Right atrium auricular region (tissue), 2 donors: ENCODE data around the gene ARPC1B. TPM values are rescaled to one million over a fixed set of nuclear protein-coding genes. Genes with fewer than 3 reads are reported as not detected.
A peak's percentile ranks its signal among the peaks of the same experiment; 100 is the strongest.

Experiments
- DNase-seq: peaks from one replicate; pipeline ENCODE4 v3.0.0-alpha.2; 2019; ENCODE audit warnings: low spot score
- H3K27ac ChIP-seq, 2 donors: fragments of 200-600 bp; sonication (generic); 1 replicate in 1 of 2; 2 replicates in 1 of 2; pipeline ENCODE4 v1.5.1; 2016 to 2019
- H3K27me3 ChIP-seq, 2 donors: fragments of 200-600 bp; sonication (generic); one replicate each; pipeline versions ENCODE4 v1.5.1 to v1.6.0; 2017 to 2019
- H3K36me3 ChIP-seq: fragments of 200-600 bp; sonication (generic); one replicate; pipeline ENCODE4 v1.5.1; 2016
- H3K4me1 ChIP-seq, 2 donors: fragments of 200-600 bp; sonication (generic); one replicate each; pipeline versions ENCODE4 v1.5.1 to v1.6.0; 2017 to 2019
- H3K4me3 ChIP-seq, 2 donors: fragments of 200-600 bp; sonication (generic); 1 replicate in 1 of 2; 2 replicates in 1 of 2; pipeline ENCODE4 v1.5.1; 2017 to 2019; ENCODE audit warnings: mild to moderate bottlenecking in 1 of 2, moderate library complexity in 1 of 2
- H3K9me3 ChIP-seq, 2 donors: fragments of 200-600 bp; sonication (generic); one replicate each; pipeline ENCODE4 v1.5.1; 2019
- CTCF ChIP-seq, 2 donors: fragments of 200-600 bp; sonication (generic); IDR thresholded peaks; one replicate each; pipeline ENCODE4 v1.5.1; 2019; ENCODE audit warnings: antibody characterized with exemption in 2 of 2
- total RNA-seq, 2 donors: library from RNA; depleted of rRNA; stranded (reverse); fragments of >200 nt; gene quantifications; one replicate each; pipeline ENCODE4 v1.1.0, GENCODE V29; 2016

The ARPC1B gene
- total RNA-seq, 2 donors from 2014 or later = 53.0 to 115 TPM

- Histone ChIP-seq H3K36me3 (peaks cover 11% of the 10 kb centered on the region), H3K9me3 (no peaks in the 10 kb centered on the region), H3K4me3 (peak overlapping the region in 1 of 2 donors; percentile 24), H3K4me1 (peaks cover 0 to 51% of the 10 kb centered on the region in 2 donors), H3K27me3 (no peaks in the 10 kb centered on the region), H3K27ac (peak overlapping the region; percentile 80 to 81)
- no peak for TF ChIP-seq CTCF (IDR thresholded peaks at IDR 0.05)
- DNase-seq = no peak
Measured at GRCh38 chr7:99380032-99380822, 5.7 kb downstream of the ARPC1B start.

GRCh38 chr7:99380823-99381663 lies 6.5 kb downstream of the ARPC1B start:
- peak overlapping the region; percentile 80 to 81 for H3K27ac ChIP-seq
- no peaks in the 10 kb centered on the region for H3K27me3 ChIP-seq
- peaks cover 11% of the 10 kb centered on the region for H3K36me3 ChIP-seq
- H3K4me3 ChIP-seq = peak overlapping the region in 1 of 2 donors; percentile 24
- TF ChIP-seq CTCF (IDR thresholded peaks at IDR 0.05) = no peak
- no peaks in the 10 kb centered on the region for H3K9me3 ChIP-seq
- DNase-seq = no peak
- peaks cover 0 to 43% of the 10 kb centered on the region in 2 donors for H3K4me1 ChIP-seq

- Histone ChIP-seq H3K27ac (no peak overlapping the region), H3K4me3 (no peak overlapping the region), H3K4me1 (peaks cover 0 to 40% of the 10 kb centered on the region in 2 donors), H3K9me3 (no peaks in the 10 kb centered on the region), H3K27me3 (no peaks in the 10 kb centered on the region), H3K36me3 (peaks cover 14% of the 10 kb centered on the region)
- DNase-seq = no peak
- TF ChIP-seq CTCF (IDR thresholded peaks at IDR 0.05) = no peak
Measured at GRCh38 chr7:99381664-99382075, 7.1 kb downstream of the ARPC1B start.

- Histone ChIP-seq H3K4me3 (no peak overlapping the region), H3K4me1 (peaks cover 0 to 38% of the 10 kb centered on the region in 2 donors), H3K27me3 (no peaks in the 10 kb centered on the region), H3K27ac (no peak overlapping the region), H3K36me3 (peaks cover 14% of the 10 kb centered on the region), H3K9me3 (no peaks in the 10 kb centered on the region)
- DNase-seq = no peak
- no peak for TF ChIP-seq CTCF (IDR thresholded peaks at IDR 0.05)
Measured at GRCh38 chr7:99383203-99383602, 8.7 kb downstream of the ARPC1B start.

- peaks cover 0 to 32% of the 10 kb centered on the region in 2 donors for H3K4me1 ChIP-seq
- no peaks in the 10 kb centered on the region for H3K27me3 ChIP-seq
- DNase-seq = no peak
Measured at GRCh38 chr7:99383791-99384370, 9.4 kb downstream of the ARPC1B start.

More at GRCh38 chr7:99383791-99384370, 9.4 kb downstream of the ARPC1B start:
- H3K36me3 ChIP-seq = peaks cover 14% of the 10 kb centered on the region
- TF ChIP-seq CTCF (IDR thresholded peaks at IDR 0.05) = no peak
- no peak overlapping the region for H3K27ac ChIP-seq
- no peak overlapping the region for H3K4me3 ChIP-seq
- no peaks in the 10 kb centered on the region for H3K9me3 ChIP-seq
